Islet precursor cell (in vitro differentiated cells): Measurements from ENCODE around the gene PVRIG.
"Not testable (repeated sequence)": the region's sequence is repeated elsewhere in the genome, so short reads cannot be mapped to it uniquely, and the experiment has no call there.

Source experiments
- DNase-seq: peaks from one replicate; pipeline ENCODE4 v3.0.0-alpha.2; 2018

Gene PVRIG

GRCh38 chr7:100243385-100243784 lies 23.6 kb downstream of the PVRIG start:
- not testable (repeated sequence) for DNase-seq

DNA sequence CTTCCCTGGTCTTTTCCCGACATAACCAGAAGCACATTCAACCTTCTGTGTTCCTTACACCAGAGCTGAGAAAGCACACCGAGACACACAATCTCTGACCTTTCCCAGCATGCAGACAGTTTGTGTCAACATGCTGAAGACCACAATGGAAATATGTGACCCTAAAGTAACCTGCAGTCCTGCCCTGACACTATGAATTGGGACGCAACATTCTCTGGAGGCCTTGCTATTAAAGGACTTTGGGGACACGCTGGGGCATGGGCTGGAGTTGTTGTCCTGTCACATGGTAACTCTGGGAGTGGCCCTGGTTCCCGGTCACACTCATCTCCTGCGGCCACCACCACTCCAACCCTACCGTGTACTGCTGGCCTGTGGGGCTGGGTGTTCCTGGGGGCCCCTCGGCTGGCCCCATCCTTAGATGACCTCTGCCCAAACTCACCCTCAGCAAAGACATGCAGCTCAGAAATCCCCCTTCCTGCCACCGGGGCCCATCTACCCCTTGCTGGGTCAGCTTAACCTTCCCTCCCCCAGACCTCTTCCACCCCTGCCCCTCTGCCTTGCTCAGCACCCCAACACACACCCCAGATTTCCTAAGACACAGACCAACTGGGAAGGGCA lies 25.3 kb downstream of the PVRIG start:
- DNase-seq, result not testable (repeated sequence)

GRCh38 chr7:100246121-100246864 lies 26.5 kb downstream of the PVRIG start:
- DNase-seq, result not testable (repeated sequence)

DNA sequence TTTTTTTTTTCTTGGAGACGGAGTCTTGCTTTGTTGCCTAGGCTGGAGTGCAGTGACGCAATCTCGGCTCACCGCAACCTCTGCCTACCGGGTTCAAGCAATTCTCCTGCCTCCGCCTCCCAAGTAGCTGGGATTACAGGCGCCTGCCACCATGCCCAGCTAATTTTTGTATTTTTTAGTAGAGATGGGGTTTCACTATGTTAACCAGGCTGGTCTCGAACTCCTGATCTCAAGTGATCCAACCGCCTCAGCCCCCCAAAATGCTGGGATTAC lies 27.1 kb downstream of the PVRIG start:
- not testable (repeated sequence) for DNase-seq

GRCh38 chr7:100247152-100247757 lies 27.5 kb downstream of the PVRIG start:
- peak; percentile 94 for DNase-seq

- DNase-seq, result no peak
Measured at GRCh38 chr7:100248483-100248882, 28.7 kb downstream of the PVRIG start.

GRCh38 chr7:100257017-100257416 lies 37.3 kb downstream of the PVRIG start:
- no peak for DNase-seq

GRCh38 chr7:100259984-100260383 lies 40.2 kb downstream of the PVRIG start:
- DNase-seq, result not testable (repeated sequence)

- not testable (repeated sequence) for DNase-seq
Measured at GRCh38 chr7:100262896-100263295, 43.1 kb downstream of the PVRIG start.

DNA sequence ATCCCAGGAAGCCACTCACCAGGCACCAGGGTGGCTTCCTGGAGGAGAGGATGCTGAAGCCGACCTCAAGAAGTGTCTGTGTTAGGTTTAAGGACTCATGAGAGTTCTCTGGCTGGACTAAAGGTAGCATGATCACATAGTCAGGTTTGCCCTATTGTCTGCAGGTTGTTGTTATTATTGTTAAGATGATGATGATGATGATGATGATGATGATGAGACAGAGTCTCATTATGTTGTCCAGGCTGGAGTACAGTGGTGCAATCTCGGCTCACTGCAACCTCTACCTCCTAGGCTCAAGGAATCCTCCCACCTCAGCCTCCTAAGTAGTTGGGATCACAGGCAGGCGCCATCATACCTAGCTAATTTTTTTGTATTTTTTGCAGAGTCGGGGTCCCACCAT lies 44.5 kb downstream of the PVRIG start:
- DNase-seq, result not testable (repeated sequence)

GRCh38 chr7:100264669-100265165 lies 45.0 kb downstream of the PVRIG start:
- peak; percentile 77 for DNase-seq

DNA sequence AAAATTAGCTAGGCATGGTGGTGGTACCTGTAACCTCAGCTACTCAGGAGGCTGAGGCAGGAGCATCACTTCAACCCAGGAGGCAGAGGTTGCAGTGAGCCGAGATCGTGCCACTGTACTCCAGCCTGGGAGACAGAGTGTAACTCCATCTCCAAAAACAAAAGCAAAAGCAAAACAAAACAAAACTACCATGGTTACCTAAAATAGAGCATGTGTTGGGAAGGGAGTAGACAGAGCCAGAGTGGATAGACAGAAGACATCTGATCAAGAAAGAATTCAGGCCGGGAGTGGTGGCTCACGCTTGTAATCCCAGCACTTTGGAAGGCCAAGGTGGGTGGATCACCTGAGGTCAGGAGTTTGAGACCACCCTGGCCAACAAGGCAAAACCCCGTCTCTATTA lies 46.1 kb downstream of the PVRIG start:
- not testable (repeated sequence) for DNase-seq

- DNase-seq, result peak; percentile 63
Measured at GRCh38 chr7:100266576-100267354, 47.0 kb downstream of the PVRIG start.

DNA sequence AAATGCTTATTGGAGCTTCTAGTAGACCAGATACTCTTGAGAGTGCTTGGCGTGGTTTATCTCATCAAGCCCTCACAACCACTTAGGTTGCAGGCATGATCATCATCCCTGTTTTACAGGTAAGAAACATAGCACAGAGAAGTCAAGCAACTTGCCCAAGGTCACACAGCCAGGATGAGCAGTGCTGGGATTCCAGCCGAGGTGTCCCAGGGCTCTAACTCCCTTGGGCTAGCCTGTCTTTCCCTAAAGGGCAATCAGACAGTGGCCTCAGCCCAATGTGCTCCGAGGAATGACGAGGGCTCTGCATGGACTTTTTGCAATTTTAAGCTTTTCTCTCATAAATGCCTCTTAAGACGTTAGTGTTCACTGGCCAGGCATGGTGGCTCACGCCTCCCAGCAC lies 47.9 kb downstream of the PVRIG start:
- DNase-seq, result no peak

DNA sequence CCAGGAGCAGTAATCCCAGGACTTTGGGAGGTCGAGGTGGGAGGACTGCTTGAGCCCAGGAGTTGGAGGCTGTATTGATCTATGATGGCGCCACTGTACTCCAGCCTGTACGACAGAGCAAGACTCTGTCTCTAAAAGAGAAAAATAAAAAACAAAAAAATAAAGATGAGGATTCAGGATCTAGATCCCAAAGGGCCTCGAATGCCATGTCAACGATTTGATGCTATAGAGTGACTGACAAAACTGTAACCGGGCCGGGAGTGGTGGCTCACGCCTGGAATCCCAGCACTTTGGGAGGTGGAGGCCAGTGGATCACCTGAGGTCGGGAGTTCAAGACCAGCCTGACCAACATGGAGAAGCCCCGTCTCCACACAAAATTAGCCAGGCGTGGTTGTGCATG lies 49.1 kb downstream of the PVRIG start:
- not testable (repeated sequence) for DNase-seq

GRCh38 chr7:100269306-100270045 lies 49.7 kb downstream of the PVRIG start:
- DNase-seq, result peak; percentile 95

GRCh38 chr7:100270046-100270918 lies 50.5 kb downstream of the PVRIG start:
- DNase-seq, result peak; percentile 90
